HuH-7 (cell line): Measurements from ENCODE around the gene NT5DC1.

ENCODE experiments used
- DNase-seq: peaks from one replicate; pipeline ENCODE4 v3.0.0; 2011; ENCODE audit warnings: low spot score

Gene NT5DC1

GRCh38 chr6:116247285-116247684, 146.6 kb downstream of the NT5DC1 start:
- DNase-seq = peak; percentile 48

- DNase-seq = no peak
These were observed 147.9 kb downstream of the NT5DC1 start for GRCh38 chr6:116248577-116248976.

GRCh38 chr6:116251568-116252384, 151.1 kb downstream of the NT5DC1 start:
- DNase-seq = no peak

- no peak for DNase-seq
These were observed 152.5 kb downstream of the NT5DC1 start for GRCh38 chr6:116253188-116253504.

GRCh38 chr6:116253505-116254296, 153.0 kb downstream of the NT5DC1 start, which contains the start of gene TSPYL4:
Gene TSPYL4, minus strand, starts transcription at chr6:116254075. Its CDS starts 67 bp downstream, at chr6:116254008.
- DNase-seq = peak; percentile 86

- no peak for DNase-seq
These were observed 153.8 kb downstream of the NT5DC1 start for GRCh38 chr6:116254297-116255056.

- DNase-seq = peak; percentile 49
These were observed 154.7 kb downstream of the NT5DC1 start for GRCh38 chr6:116255246-116255800.

GRCh38 chr6:116256694-116257093, 156.0 kb downstream of the NT5DC1 start:
- DNase-seq = no peak

GRCh38 chr6:116258520-116258919, 157.9 kb downstream of the NT5DC1 start:
- no peak for DNase-seq

- no peak for DNase-seq
These were observed 162.7 kb downstream of the NT5DC1 start for GRCh38 chr6:116263353-116263752.

- no peak for DNase-seq
These were observed 164.6 kb downstream of the NT5DC1 start for GRCh38 chr6:116265041-116265829.

GRCh38 chr6:116266803-116267202, 166.2 kb downstream of the NT5DC1 start:
- DNase-seq = no peak

GRCh38 chr6:116267836-116268588, 167.4 kb downstream of the NT5DC1 start:
- no peak for DNase-seq

GRCh38 chr6:116268589-116269293, 168.1 kb downstream of the NT5DC1 start:
- peak; percentile 62 for DNase-seq

GRCh38 chr6:116271149-116271708, 170.6 kb downstream of the NT5DC1 start:
- no peak for DNase-seq

GRCh38 chr6:116277124-116277523, 176.5 kb downstream of the NT5DC1 start:
- DNase-seq = no peak

GRCh38 chr6:116278481-116278829, 177.8 kb downstream of the NT5DC1 start:
- DNase-seq = no peak

- DNase-seq = no peak
These were observed 178.2 kb downstream of the NT5DC1 start for GRCh38 chr6:116278854-116279231.

GRCh38 chr6:116279232-116280160, 178.8 kb downstream of the NT5DC1 start, which contains the start of gene TSPYL1:
Gene TSPYL1, minus strand, starts transcription at chr6:116279930. Its CDS starts 100 bp downstream, at chr6:116279830.
- DNase-seq = peak; percentile 81
